KMS-11 (cell line): ENCODE measurements around the gene NSRP1.

Experiments used
- H2AFZ ChIP-seq: fragments of 200-600 bp; sonication (generic); 2 replicates; pipeline ENCODE4 v1.6.1; 2016; ENCODE audit warnings: antibody characterized with exemption, mixed run types, low read depth
- H3K27ac ChIP-seq: fragments of 200-600 bp; sonication (generic); 2 replicates; pipeline ENCODE4 v1.6.1; 2016; ENCODE audit warnings: mild to moderate bottlenecking, mixed run types
- H3K27me3 ChIP-seq: fragments of 200-600 bp; sonication (generic); 2 replicates; pipeline ENCODE4 v1.6.1; 2017; ENCODE audit warnings: mild to moderate bottlenecking, low read depth, mixed run types, moderate library complexity; ENCODE audit not compliant: insufficient read depth
- H3K36me3 ChIP-seq: fragments of 200-600 bp; sonication (generic); 2 replicates; pipeline ENCODE4 v1.6.1; 2017; ENCODE audit warnings: mild to moderate bottlenecking, mixed run types; ENCODE audit not compliant: insufficient read depth
- H3K4me1 ChIP-seq: fragments of 200-600 bp; sonication (generic); 2 replicates; pipeline ENCODE4 v1.6.1; 2016; ENCODE audit warnings: mild to moderate bottlenecking, low read depth, mixed run types; ENCODE audit not compliant: poor library complexity, severe bottlenecking
- H3K4me2 ChIP-seq: fragments of 200-600 bp; sonication (generic); 2 replicates; pipeline ENCODE4 v1.7.0; 2016; ENCODE audit warnings: mild to moderate bottlenecking, mixed run types
- H3K4me3 ChIP-seq: fragments of 200-600 bp; sonication (generic); IDR thresholded peaks from 2 replicates; pipeline ENCODE4 v1.6.1; 2017; ENCODE audit warnings: low read depth, low read length, mixed read lengths; ENCODE audit not compliant: insufficient read depth
- H3K79me2 ChIP-seq: fragments of 200-600 bp; sonication (generic); 2 replicates; pipeline ENCODE4 v1.6.1; 2016; ENCODE audit warnings: low read depth, mixed run types; ENCODE audit not compliant: insufficient read depth
- H3K9ac ChIP-seq: fragments of 200-600 bp; sonication (generic); 2 replicates; pipeline ENCODE4 v1.6.1; 2016; ENCODE audit warnings: mild to moderate bottlenecking, mixed run types
- H4K20me1 ChIP-seq: fragments of 200-600 bp; sonication (generic); 2 replicates; pipeline ENCODE4 v1.6.1; 2016; ENCODE audit warnings: mild to moderate bottlenecking, mixed run types; ENCODE audit not compliant: insufficient read depth
- TF ChIP-seq, protein P1 (sequence below): fragments of 200-600 bp; sonication (generic); conservative IDR thresholded peaks from 2 replicates; pipeline ENCODE4 v1.6.1; 2017; ENCODE audit warnings: low read depth, mild to moderate bottlenecking, antibody characterized with exemption, low read length, moderate library complexity, mixed read lengths

The NSRP1 gene

DNA sequence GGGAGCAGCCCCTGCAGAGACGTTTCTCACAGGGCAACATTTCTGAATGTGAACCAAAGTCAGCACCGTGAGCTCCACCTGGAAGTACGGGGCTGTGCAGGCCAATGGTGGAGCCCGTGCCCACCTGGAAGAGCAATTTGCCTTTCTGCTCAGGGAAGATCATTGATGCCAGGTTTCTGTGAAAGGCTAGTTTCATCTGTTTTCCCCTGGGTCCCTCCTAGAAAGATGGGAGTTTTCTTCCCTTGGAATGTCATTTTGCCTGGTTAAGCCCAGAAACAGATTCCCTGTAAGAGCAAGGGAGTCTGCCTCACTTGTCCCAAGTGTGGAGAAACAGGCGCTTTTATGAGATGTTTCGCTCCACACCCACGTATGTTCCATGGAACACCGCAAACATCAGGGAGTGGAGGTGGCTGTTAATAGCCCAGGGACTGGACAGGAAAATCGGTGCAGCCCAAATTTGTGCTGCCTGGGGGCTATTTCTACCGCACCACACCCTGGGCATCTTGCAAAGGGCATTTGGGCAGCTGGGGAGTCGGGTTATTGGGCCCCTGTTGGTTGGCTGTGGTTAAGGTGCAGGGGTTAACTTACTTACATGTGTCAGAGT, 116.3 kb downstream of the NSRP1 start:
- TF ChIP-seq, protein P1, sequence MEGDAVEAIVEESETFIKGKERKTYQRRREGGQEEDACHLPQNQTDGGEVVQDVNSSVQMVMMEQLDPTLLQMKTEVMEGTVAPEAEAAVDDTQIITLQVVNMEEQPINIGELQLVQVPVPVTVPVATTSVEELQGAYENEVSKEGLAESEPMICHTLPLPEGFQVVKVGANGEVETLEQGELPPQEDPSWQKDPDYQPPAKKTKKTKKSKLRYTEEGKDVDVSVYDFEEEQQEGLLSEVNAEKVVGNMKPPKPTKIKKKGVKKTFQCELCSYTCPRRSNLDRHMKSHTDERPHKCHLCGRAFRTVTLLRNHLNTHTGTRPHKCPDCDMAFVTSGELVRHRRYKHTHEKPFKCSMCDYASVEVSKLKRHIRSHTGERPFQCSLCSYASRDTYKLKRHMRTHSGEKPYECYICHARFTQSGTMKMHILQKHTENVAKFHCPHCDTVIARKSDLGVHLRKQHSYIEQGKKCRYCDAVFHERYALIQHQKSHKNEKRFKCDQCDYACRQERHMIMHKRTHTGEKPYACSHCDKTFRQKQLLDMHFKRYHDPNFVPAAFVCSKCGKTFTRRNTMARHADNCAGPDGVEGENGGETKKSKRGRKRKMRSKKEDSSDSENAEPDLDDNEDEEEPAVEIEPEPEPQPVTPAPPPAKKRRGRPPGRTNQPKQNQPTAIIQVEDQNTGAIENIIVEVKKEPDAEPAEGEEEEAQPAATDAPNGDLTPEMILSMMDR, result no peak
- no peak overlapping the region for H3K27ac ChIP-seq
- peaks cover 7% of the 10 kb centered on the region for H3K27me3 ChIP-seq
- no peaks in the 10 kb centered on the region for H4K20me1 ChIP-seq
- H3K36me3 ChIP-seq, result no peaks in the 10 kb centered on the region
- H3K9ac ChIP-seq, result no peak overlapping the region
- H3K4me2 ChIP-seq, result no peak overlapping the region
- no peaks in the 10 kb centered on the region for H3K4me1 ChIP-seq
- H3K79me2 ChIP-seq, result no peaks in the 10 kb centered on the region
- no peak overlapping the region for H2AFZ ChIP-seq
- H3K4me3 ChIP-seq, result no peak overlapping the region

DNA sequence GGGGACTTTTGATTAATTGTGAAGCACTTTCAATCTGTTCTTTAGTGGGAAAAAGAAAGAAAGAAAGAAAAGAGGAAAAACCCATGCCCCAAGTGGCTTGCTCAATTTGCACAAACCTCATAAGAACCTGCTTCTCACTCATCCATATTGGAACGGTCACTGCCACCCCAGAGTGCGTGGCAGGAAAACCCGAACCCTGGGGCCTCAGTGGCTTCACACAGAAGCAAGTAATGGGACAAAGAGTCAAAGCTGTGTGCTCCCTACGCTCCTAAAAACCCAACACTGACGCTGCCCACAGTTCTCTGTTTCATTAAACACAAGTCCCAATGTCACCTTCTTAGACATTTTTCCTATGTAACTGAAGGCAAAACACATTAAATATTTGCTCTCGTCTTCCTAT, 117.7 kb downstream of the NSRP1 start:
- peaks cover 7% of the 10 kb centered on the region for H3K27me3 ChIP-seq
- H3K9ac ChIP-seq, result no peak overlapping the region
- no peak overlapping the region for H3K4me3 ChIP-seq

DNA sequence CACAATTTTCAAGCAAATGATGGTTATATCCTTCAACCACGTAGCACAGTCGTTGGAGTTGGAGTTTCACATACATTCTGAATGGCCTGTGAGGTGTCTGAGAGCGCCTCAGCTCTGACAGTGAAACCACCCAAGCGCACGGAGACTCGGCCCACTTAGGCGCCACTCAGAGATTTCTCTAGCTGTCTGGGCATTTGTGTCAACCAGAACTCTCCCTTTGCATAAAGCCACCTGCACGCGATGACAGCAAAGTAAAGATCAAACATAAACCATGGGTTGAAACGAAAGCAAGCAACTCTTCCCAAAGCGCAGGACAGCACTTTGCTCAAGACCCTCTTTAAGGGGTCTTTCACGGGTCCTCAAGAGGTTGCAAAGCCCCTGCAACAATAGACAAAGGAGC, 118.3 kb downstream of the NSRP1 start:
- Histone ChIP-seq H3K27me3 (peaks cover 7% of the 10 kb centered on the region), H2AFZ (no peak overlapping the region)

More for the DNA sequence above, 117.7 kb downstream of the NSRP1 start:
- no peak overlapping the region for H3K27ac ChIP-seq
- H3K4me1 ChIP-seq, result no peaks in the 10 kb centered on the region
- no peaks in the 10 kb centered on the region for H4K20me1 ChIP-seq
- TF ChIP-seq, protein P1, result no peak
- H2AFZ ChIP-seq, result no peak overlapping the region
- H3K36me3 ChIP-seq, result no peaks in the 10 kb centered on the region
- H3K79me2 ChIP-seq, result no peaks in the 10 kb centered on the region
- H3K4me2 ChIP-seq, result no peak overlapping the region

DNA sequence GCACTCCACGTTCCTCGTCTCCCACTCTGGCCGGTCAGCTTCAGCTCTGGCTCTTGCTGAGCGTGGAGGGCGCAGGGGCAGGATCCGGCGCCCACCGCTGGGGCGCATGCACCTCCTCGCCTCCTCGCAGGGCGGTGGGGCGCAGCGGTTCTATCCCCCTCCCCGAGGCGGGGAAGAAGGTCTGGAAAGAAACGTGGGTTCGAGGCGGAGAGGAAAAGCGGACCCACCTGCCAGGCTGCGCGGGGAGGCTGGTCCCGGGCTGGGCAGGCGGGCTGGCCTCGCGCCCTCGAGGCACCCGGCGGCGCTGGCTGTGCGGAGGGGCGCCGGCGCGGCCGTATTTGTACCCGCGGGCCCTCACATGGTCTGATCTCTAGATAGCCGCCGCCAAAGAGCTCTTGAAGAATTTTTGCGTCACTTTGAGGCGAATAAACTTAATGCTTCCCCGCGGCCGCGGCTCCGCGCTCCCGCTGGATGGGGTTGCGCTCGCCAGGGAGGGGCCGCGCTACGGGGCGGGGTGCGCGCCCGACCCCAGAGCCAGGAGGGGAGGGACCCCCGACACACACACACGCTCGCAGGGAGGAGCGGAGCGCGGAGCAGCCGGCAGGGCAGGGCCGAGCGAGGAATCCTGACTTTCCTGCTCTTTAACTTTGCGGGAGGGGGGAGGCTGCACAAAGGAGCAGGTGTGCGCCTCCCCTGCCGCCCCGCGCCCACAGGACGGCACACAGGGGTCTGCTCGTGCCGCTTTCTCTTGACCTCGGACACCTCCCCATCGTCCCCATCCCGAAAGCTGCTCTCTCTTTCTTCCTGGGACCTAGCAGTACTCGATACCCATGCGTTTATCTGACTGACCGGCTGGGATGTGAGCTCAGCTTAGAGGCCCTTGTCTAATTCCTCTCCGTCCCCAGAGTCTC, 119.0 kb downstream of the NSRP1 start, which contains the start of gene SLC6A4:
TSS of gene SLC6A4 (minus strand) at position 312 of the 911 bp plus-strand sequence. CDS start 13,739 bp downstream, outside the sequence.
- H3K4me2 ChIP-seq, result no peak within 1 kb of the TSS
- H3K4me3 ChIP-seq, result no peak within 1 kb of the TSS
- H4K20me1 ChIP-seq, result no peaks in the 10 kb centered on the region
- peaks cover 7% of the 10 kb centered on the region for H3K27me3 ChIP-seq
- no peaks in the 10 kb centered on the region for H3K4me1 ChIP-seq
- H3K9ac ChIP-seq, result no peak within 1 kb of the TSS
- TF ChIP-seq, protein P1, result no peak
- H3K27ac ChIP-seq, result no peak within 1 kb of the TSS
- H3K79me2 ChIP-seq, result no peaks in the 10 kb centered on the region
- no peak within 1 kb of the TSS for H2AFZ ChIP-seq
- H3K36me3 ChIP-seq, result no peaks in the 10 kb centered on the region

More for the DNA sequence above, 118.3 kb downstream of the NSRP1 start:
- no peak overlapping the region for H3K9ac ChIP-seq
- TF ChIP-seq, protein P1, result no peak
- H3K27ac ChIP-seq, result no peak overlapping the region
- no peaks in the 10 kb centered on the region for H3K79me2 ChIP-seq
- H3K36me3 ChIP-seq, result no peaks in the 10 kb centered on the region
- H3K4me1 ChIP-seq, result no peaks in the 10 kb centered on the region
- no peak overlapping the region for H3K4me3 ChIP-seq
- H3K4me2 ChIP-seq, result no peak overlapping the region
- H4K20me1 ChIP-seq, result no peaks in the 10 kb centered on the region
